Osteoblast (primary cell): ENCODE results near the gene IL31RA. TPM values are rescaled to one million over a fixed set of nuclear protein-coding genes. Genes with fewer than 3 reads are reported as not detected.

Experiments used
- DNase-seq: peaks from one replicate; pipeline ENCODE4 v3.0.0; 2011; ENCODE audit warnings: low spot score, mixed read lengths; ENCODE audit not compliant: insufficient read length; ENCODE audit errors: missing footprints
- H2AFZ ChIP-seq: 2 replicates; pipeline ENCODE4 v1.6.0; 2011; ENCODE audit warnings: mild to moderate bottlenecking, low read length
- H3K27ac ChIP-seq: 2 replicates; pipeline ENCODE4 v1.5.1; 2011; ENCODE audit warnings: mild to moderate bottlenecking, low read depth, low read length, moderate library complexity
- H3K27me3 ChIP-seq: 2 replicates; pipeline ENCODE4 v1.6.0; 2012; ENCODE audit warnings: mild to moderate bottlenecking, control low read depth, inconsistent platforms, low read length, moderate library complexity; ENCODE audit not compliant: insufficient read depth
- H3K36me3 ChIP-seq: 2 replicates; pipeline ENCODE4 v1.5.1; 2011; ENCODE audit warnings: mild to moderate bottlenecking, low read length, control low read depth, moderate library complexity; ENCODE audit not compliant: insufficient read depth
- H3K4me1 ChIP-seq: 2 replicates; pipeline ENCODE4 v1.5.1; 2011; ENCODE audit warnings: mild to moderate bottlenecking, low read length, control low read depth, moderate library complexity; ENCODE audit not compliant: insufficient read depth
- H3K4me2 ChIP-seq: 2 replicates; pipeline ENCODE4 v1.6.0; 2011; ENCODE audit warnings: mild to moderate bottlenecking, low read length; ENCODE audit not compliant: insufficient read depth
- H3K4me3 ChIP-seq: fragments of 200-600 bp; sonication (generic); 3 replicates; pipeline ENCODE4 v1.5.1; 2012; ENCODE audit warnings: mild to moderate bottlenecking, low read length, inconsistent platforms; ENCODE audit not compliant: insufficient read depth
- H3K79me2 ChIP-seq: 2 replicates; pipeline ENCODE4 v1.6.0; 2012; ENCODE audit warnings: mild to moderate bottlenecking, low read length, control low read depth, inconsistent platforms; ENCODE audit not compliant: insufficient read depth
- H3K9me3 ChIP-seq: 2 replicates; pipeline ENCODE4 v1.5.1; 2011; ENCODE audit warnings: low read depth, low read length, control low read depth
- H4K20me1 ChIP-seq: 2 replicates; pipeline ENCODE4 v1.6.0; 2012; ENCODE audit warnings: mild to moderate bottlenecking, low read length, control low read depth; ENCODE audit not compliant: insufficient read depth
- CTCF ChIP-seq: IDR thresholded peaks from 2 replicates; pipeline ENCODE4 v1.5.1; 2011; ENCODE audit warnings: mild to moderate bottlenecking, low read depth, low read length, moderate library complexity; ENCODE audit errors: extremely low read depth
- total RNA-seq: library from RNA; depleted of rRNA; stranded (reverse); fragments of >200 nt; gene quantifications from 2 replicates; pipeline ENCODE4 v1.2.3, GENCODE V29; 2012

IL31RA gene
- total RNA-seq, 1 donor: 0.36 TPM

GRCh38 chr5:55832446-55832845 is 18.7 kb upstream of the IL31RA start:
- H3K27ac ChIP-seq: no peak overlapping the region
- H3K4me1 ChIP-seq: no peaks in the 10 kb centered on the region
- no peaks in the 10 kb centered on the region for H3K79me2 ChIP-seq
- no peak for TF ChIP-seq CTCF
- no peak overlapping the region for H3K4me2 ChIP-seq
- H3K4me3 ChIP-seq: no peak overlapping the region
- no peak overlapping the region for H2AFZ ChIP-seq
- no peak for DNase-seq
- peaks cover 5% of the 10 kb centered on the region for H3K27me3 ChIP-seq
- no peaks in the 10 kb centered on the region for H3K9me3 ChIP-seq
- H3K36me3 ChIP-seq: no peaks in the 10 kb centered on the region
- no peaks in the 10 kb centered on the region for H4K20me1 ChIP-seq

- DNase-seq: no peak
- Histone ChIP-seq H3K36me3 (no peaks in the 10 kb centered on the region), H3K79me2 (no peaks in the 10 kb centered on the region), H3K4me1 (no peaks in the 10 kb centered on the region), H4K20me1 (no peaks in the 10 kb centered on the region), H3K9me3 (no peaks in the 10 kb centered on the region), H3K4me2 (no peak overlapping the region), H2AFZ (no peak overlapping the region), H3K27me3 (no peaks in the 10 kb centered on the region), H3K27ac (no peak overlapping the region), H3K4me3 (no peak overlapping the region)
- no peak for TF ChIP-seq CTCF
Measured at GRCh38 chr5:55836191-55836590, 15.0 kb upstream of the IL31RA start.

- Histone ChIP-seq H3K4me2 (no peak overlapping the region), H3K27ac (no peak overlapping the region), H3K27me3 (no peaks in the 10 kb centered on the region), H3K79me2 (no peaks in the 10 kb centered on the region), H3K4me3 (no peak overlapping the region), H3K4me1 (no peaks in the 10 kb centered on the region), H3K9me3 (no peaks in the 10 kb centered on the region), H4K20me1 (no peaks in the 10 kb centered on the region), H2AFZ (no peak overlapping the region), H3K36me3 (no peaks in the 10 kb centered on the region)
- DNase-seq: no peak
- TF ChIP-seq CTCF: no peak
Measured at GRCh38 chr5:55841976-55842375, 9.2 kb upstream of the IL31RA start.

GRCh38 chr5:55847837-55848236 is 3.3 kb upstream of the IL31RA start:
- no peaks in the 10 kb centered on the region for H3K9me3 ChIP-seq
- no peaks in the 10 kb centered on the region for H4K20me1 ChIP-seq
- no peak overlapping the region for H2AFZ ChIP-seq
- TF ChIP-seq CTCF: no peak
- H3K79me2 ChIP-seq: no peaks in the 10 kb centered on the region
- no peaks in the 10 kb centered on the region for H3K36me3 ChIP-seq
- H3K4me2 ChIP-seq: no peak overlapping the region
- H3K4me1 ChIP-seq: peaks cover 9% of the 10 kb centered on the region
- H3K4me3 ChIP-seq: no peak overlapping the region
- DNase-seq: no peak
- no peaks in the 10 kb centered on the region for H3K27me3 ChIP-seq
- no peak overlapping the region for H3K27ac ChIP-seq
